ENCODE results near the gene SYPL1.

GRCh38 chr7:106075937-106076336 is 36.2 kb downstream of the SYPL1 start:
- TF ChIP-seq CTCF (IDR thresholded peaks at IDR 0.05) (no peak), POLR2A (IDR thresholded peaks at IDR 0.05; ENCODE audit: low read depth) (no peak)

Data from esophagus muscularis mucosa (tissue), 3 donors.